Measurements from ENCODE around the gene SPAG8.

Gene SPAG8

GRCh38 chr9:35783418-35783817 is 28.6 kb downstream of the SPAG8 start:
- in situ Hi-C loops (cut with MboI; ENCODE audit: low sequenced_read_pairs, unreplicated experiment), result no loop called here
- TF ChIP-seq, protein P1, sequence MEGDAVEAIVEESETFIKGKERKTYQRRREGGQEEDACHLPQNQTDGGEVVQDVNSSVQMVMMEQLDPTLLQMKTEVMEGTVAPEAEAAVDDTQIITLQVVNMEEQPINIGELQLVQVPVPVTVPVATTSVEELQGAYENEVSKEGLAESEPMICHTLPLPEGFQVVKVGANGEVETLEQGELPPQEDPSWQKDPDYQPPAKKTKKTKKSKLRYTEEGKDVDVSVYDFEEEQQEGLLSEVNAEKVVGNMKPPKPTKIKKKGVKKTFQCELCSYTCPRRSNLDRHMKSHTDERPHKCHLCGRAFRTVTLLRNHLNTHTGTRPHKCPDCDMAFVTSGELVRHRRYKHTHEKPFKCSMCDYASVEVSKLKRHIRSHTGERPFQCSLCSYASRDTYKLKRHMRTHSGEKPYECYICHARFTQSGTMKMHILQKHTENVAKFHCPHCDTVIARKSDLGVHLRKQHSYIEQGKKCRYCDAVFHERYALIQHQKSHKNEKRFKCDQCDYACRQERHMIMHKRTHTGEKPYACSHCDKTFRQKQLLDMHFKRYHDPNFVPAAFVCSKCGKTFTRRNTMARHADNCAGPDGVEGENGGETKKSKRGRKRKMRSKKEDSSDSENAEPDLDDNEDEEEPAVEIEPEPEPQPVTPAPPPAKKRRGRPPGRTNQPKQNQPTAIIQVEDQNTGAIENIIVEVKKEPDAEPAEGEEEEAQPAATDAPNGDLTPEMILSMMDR (IDR thresholded peaks at IDR 0.05; ENCODE audit: borderline replicate concordance, control extremely low read depth, extremely low read depth, insufficient read depth, missing control alignments), result no peak
- DNase-seq (ENCODE audit: low spot score), result no peak

DNA sequence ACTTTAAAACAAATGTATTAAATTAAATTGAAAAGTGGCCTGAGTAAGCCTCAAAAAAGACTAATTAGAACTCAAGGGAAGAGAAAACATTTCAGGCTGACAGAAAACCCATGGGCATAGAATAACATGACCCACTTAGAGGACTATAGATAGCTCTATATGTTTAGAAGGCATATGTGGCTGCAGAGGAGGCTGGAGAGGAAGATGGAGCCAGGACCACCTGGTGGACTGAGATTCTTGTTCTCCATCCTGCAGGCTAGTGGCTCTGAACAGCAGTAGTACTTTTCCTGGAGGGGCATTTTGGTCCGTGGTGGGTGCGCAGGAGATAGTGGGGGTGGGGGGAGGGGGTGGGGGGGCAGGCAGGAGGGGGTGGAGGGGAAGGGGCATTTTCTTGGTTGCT is 31.0 kb downstream of the SPAG8 start:
- in situ Hi-C loops (cut with MboI; ENCODE audit: low sequenced_read_pairs, unreplicated experiment), result no loop called here
- TF ChIP-seq, protein P1 (IDR thresholded peaks at IDR 0.05; ENCODE audit: borderline replicate concordance, control extremely low read depth, extremely low read depth, insufficient read depth, missing control alignments), result no peak
- no peak for DNase-seq (ENCODE audit: low spot score)

GRCh38 chr9:35778496-35778895 is 33.6 kb downstream of the SPAG8 start:
- TF ChIP-seq, protein P1 (IDR thresholded peaks at IDR 0.05; ENCODE audit: borderline replicate concordance, control extremely low read depth, extremely low read depth, insufficient read depth, missing control alignments), result no peak
- no peak for DNase-seq (ENCODE audit: low spot score)
- in situ Hi-C loops (cut with MboI; ENCODE audit: low sequenced_read_pairs, unreplicated experiment), result no loop called here

DNA sequence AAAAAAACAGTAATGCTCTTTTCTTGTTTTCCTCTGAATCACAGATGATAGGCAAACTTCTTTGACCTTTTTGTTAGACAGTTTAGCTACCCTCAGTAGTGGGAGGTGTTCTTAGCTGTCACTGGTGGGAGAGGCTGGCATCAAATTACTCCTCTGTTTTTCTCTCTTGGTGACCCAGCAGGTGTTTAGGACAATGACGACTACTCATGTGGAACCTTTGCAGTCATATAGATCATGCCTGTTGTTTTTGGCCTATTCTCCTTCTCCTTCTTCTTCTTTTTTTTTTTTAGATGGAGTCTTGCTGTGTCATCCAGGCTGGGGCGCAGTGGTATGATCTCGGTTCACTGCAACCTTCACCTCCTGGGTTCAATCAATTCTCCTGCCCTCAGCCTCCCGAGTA is 36.0 kb downstream of the SPAG8 start:
- no peak for DNase-seq (ENCODE audit: low spot score)
- in situ Hi-C loops (cut with MboI; ENCODE audit: low sequenced_read_pairs, unreplicated experiment), result no loop called here
- TF ChIP-seq, protein P1 (IDR thresholded peaks at IDR 0.05; ENCODE audit: borderline replicate concordance, control extremely low read depth, extremely low read depth, insufficient read depth, missing control alignments), result no peak

DNA sequence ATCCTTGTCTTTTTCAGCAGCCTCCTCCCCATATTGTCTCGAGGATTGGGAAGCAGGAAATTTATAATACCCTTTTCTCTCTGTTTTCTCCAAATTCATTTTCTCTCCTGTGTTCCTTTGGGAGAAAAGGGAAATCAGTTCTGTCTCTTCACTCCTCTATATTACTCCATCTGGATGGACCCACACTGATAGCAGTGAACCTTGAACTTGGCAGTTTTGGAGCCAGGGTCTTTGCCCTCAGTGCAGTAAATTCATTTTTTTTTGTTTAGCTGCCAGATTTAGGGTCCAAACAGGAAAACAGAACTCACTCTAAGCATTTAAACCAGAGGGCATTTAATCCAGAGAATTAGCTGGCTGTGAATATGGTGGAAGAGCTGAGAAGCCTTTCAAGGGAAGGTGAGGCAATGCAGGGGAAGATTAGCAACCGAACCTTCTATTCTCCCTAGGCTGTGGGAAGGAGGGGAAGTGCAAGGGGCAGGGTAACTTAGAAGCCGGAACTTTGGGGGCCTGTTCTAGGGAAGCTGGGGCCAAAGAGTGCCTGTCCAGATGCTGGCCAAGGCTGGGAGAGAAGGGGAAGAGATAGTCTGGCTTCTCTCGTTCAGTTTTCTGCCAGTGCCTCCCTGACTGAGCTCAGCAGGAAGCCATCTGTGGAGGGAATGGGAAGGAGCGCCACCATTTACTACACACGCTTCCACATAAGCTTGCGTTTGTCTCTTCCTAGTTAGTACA is 37.0 kb downstream of the SPAG8 start:
- TF ChIP-seq, protein P1 (IDR thresholded peaks at IDR 0.05; ENCODE audit: borderline replicate concordance, control extremely low read depth, extremely low read depth, insufficient read depth, missing control alignments), result no peak
- in situ Hi-C loops (cut with MboI; ENCODE audit: low sequenced_read_pairs, unreplicated experiment), result no loop called here
- no peak for DNase-seq (ENCODE audit: low spot score)

DNA sequence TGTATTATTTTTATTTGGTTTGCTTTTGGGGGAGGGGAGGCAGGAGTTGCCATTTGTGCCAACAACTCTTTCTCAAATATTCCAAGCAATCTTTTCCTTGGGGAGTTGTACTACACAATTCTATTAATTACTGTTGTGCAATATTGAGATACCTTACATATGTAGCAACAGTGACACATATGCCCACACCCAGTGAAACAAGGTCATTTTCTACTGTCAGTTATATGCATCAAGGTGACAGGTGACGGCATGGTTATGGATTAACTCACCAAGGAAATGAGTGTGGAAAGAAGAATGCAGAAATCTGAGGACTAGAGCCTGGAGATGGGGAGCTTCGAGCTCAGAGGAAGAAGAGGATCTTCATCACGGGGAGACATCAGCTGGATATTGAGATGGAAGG is 40.1 kb downstream of the SPAG8 start:
- TF ChIP-seq, protein P1 (IDR thresholded peaks at IDR 0.05; ENCODE audit: borderline replicate concordance, control extremely low read depth, extremely low read depth, insufficient read depth, missing control alignments), result no peak
- no peak for DNase-seq (ENCODE audit: low spot score)
- in situ Hi-C loops (cut with MboI; ENCODE audit: low sequenced_read_pairs, unreplicated experiment), result no loop called here

Data from GM13976 (cell line).